ENCODE data around the gene SERPINE3.

The SERPINE3 gene

DNA sequence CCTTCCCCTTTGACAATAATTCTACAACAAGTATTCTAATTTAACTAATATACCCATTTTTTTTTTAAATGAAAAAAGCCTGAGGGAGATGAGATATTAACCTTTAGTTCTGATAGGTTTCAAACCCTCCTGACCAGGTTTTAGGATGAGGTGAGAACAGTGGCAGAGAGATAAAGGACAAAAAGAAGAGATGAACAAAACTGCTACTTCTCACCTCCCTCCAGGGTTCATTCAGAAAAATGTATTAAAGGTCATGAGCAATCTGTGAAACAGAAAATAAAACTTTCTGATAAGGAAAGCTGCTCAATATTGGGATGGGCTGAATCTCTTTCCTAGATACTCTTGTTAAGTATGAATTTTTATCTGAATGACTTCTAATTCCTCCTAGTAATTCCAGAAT is 24.1 kb downstream of the SERPINE3 start:
- Histone ChIP-seq H3K27ac (ENCODE audit: low read depth, low read length) (no peak overlapping the region), H3K36me3 (ENCODE audit: insufficient read depth, low read length) (peaks cover 74% of the 10 kb centered on the region), H3K27me3 (ENCODE audit: insufficient read depth, low read length) (no peaks in the 10 kb centered on the region), H3K4me3 (ENCODE audit: low read length) (no peak overlapping the region), H3K9me3 (ENCODE audit: insufficient read depth, low read depth, low read length) (no peaks in the 10 kb centered on the region), H3K9ac (ENCODE audit: low read depth, low read length) (no peak overlapping the region), H3K4me1 (ENCODE audit: insufficient read depth, low read length) (peaks cover 13% of the 10 kb centered on the region)

DNA sequence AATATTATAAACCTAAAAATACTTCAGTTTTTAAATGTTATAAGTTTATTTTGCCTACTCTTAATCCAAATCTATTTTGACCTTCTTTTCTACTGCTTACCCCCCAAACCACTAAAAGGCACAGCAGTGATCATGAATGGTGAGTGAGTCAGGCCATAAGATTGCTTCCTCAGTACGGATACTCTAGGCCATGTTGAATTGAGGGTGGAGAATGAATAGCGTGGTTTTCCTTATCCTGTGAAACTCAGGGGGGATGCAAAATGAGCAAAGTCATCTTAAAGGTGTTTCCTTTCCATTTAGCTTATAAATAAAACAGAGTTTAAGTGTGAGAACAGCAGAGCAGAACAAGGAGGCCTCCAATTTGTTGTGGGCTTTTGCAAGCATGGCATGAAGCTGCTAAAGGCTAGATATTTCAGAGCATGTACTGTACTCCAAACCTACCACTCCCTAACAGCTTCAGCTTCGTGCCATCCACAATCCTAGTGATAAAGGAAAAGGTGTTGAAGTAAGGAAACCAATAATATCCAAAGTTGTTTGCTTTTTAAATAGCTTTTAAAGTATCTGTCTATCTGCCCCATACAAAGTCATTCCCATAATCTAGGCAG is 25.0 kb downstream of the SERPINE3 start:
- no peak overlapping the region for H3K9ac ChIP-seq (ENCODE audit: low read depth, low read length)
- 0 out of 2 replicates have a peak overlapping the region, but pooled peaks have one; percentile 14 for H3K27ac ChIP-seq (ENCODE audit: low read depth, low read length)
- H3K9me3 ChIP-seq (ENCODE audit: insufficient read depth, low read depth, low read length), result no peaks in the 10 kb centered on the region
- WGBS, result 89% methylated on average over 2 of the region's 3 CpGs
- no peaks in the 10 kb centered on the region for H3K27me3 ChIP-seq (ENCODE audit: insufficient read depth, low read length)
- H3K4me3 ChIP-seq (ENCODE audit: low read length), result no peak overlapping the region
- peaks cover 83% of the 10 kb centered on the region for H3K36me3 ChIP-seq (ENCODE audit: insufficient read depth, low read length)
- H3K4me1 ChIP-seq (ENCODE audit: insufficient read depth, low read length), result peaks cover 13% of the 10 kb centered on the region

DNA sequence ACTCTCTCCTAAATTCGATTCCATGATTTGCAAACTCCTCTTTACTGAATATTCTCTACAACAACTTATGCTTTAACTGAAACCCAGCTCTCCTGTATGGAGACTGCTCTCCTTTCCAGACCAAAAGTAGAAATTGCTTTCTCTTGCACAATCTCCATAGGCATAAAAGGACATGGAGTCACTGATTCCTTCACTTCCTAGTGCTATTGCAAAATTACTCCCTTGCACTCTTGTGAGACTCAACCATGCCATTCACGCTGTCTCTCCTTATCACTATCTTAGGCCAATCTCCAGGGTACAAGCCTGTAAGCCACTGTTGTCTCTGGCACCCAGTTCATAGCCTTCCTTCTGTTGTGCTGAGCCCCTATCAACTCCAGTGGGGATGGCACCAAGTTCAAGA is 30.6 kb downstream of the SERPINE3 start:
- H3K9me3 ChIP-seq (ENCODE audit: insufficient read depth, low read depth, low read length), result no peaks in the 10 kb centered on the region
- peaks cover 13% of the 10 kb centered on the region; the same call in 1 of the 2 replicates for H3K4me1 ChIP-seq (ENCODE audit: insufficient read depth, low read length)
- no peaks in the 10 kb centered on the region for H3K27me3 ChIP-seq (ENCODE audit: insufficient read depth, low read length)
- no peak overlapping the region for H3K27ac ChIP-seq (ENCODE audit: low read depth, low read length)
- 95% methylated on average over 2 of the region's 2 CpGs for WGBS
- peaks cover 94% of the 10 kb centered on the region for H3K36me3 ChIP-seq (ENCODE audit: insufficient read depth, low read length)
- no peak overlapping the region for H3K4me3 ChIP-seq (ENCODE audit: low read length)
- no peak overlapping the region for H3K9ac ChIP-seq (ENCODE audit: low read depth, low read length)

DNA sequence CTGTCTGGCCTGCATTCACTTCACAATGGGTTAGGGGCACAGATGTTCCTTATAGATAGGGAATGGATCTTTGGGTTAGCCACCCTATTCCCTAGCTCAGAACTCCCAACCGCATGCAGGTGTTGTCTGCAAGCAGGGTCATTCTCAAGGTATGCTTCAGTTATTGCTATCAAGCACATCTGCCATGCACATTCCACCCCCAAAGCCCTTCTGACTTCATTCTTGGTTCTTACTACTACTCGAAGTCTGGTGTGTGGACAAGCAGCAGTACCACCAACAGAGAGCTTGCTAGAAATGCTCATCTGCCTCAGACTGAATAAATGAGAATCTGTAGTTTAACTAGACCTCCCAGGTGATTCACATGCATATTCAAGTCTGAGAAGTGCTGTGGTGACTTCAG is 31.3 kb downstream of the SERPINE3 start:
- H3K27me3 ChIP-seq (ENCODE audit: insufficient read depth, low read length), result no peaks in the 10 kb centered on the region
- H3K9me3 ChIP-seq (ENCODE audit: insufficient read depth, low read depth, low read length), result no peaks in the 10 kb centered on the region
- H3K4me3 ChIP-seq (ENCODE audit: low read length), result no peak overlapping the region
- H3K9ac ChIP-seq (ENCODE audit: low read depth, low read length), result no peak overlapping the region
- peaks cover 94% of the 10 kb centered on the region for H3K36me3 ChIP-seq (ENCODE audit: insufficient read depth, low read length)
- no peak overlapping the region for H3K27ac ChIP-seq (ENCODE audit: low read depth, low read length)
- WGBS, result 93% methylated on average over 2 of the region's 2 CpGs
- peaks cover 11% of the 10 kb centered on the region; the same call in 1 of the 2 replicates for H3K4me1 ChIP-seq (ENCODE audit: insufficient read depth, low read length)

DNA sequence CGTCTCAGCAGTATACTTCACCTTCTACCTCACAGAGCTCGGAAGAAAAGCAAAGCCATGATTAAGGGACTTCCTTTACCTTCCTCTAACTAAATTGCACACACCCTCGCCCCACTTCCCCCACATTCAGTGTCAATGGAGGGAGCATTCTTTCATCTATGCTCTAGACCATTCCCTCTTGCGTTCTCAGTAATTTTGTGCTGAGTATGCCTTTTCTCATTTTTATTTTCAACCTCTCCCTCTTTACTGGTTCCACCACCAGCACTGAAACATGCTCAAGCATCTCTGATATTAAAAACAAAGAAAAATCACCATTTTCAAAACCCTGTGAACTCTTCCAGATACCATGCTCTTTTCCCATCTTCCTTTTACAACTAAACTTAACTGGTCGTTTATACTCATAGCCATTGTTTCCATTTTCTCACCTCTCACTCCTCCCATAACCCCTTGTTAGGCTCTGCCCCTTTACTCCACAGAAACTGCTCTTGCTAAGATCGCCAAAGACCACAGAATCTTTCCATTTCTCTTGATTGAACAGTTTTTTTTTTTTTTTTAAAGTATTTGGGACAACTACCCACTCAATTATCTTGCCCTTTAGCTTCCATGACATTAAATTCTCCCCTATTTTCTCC is 32.4 kb downstream of the SERPINE3 start:
- WGBS, result 92% methylated on average over 6 of the region's 6 CpGs
- Histone ChIP-seq H3K4me3 (ENCODE audit: low read length) (no peak overlapping the region), H3K36me3 (ENCODE audit: insufficient read depth, low read length) (peaks cover 94% of the 10 kb centered on the region), H3K27ac (ENCODE audit: low read depth, low read length) (no peak overlapping the region), H3K27me3 (ENCODE audit: insufficient read depth, low read length) (no peaks in the 10 kb centered on the region), H3K4me1 (ENCODE audit: insufficient read depth, low read length) (peaks cover 11% of the 10 kb centered on the region; the same call in 1 of the 2 replicates), H3K9me3 (ENCODE audit: insufficient read depth, low read depth, low read length) (no peaks in the 10 kb centered on the region), H3K9ac (ENCODE audit: low read depth, low read length) (no peak overlapping the region)

DNA sequence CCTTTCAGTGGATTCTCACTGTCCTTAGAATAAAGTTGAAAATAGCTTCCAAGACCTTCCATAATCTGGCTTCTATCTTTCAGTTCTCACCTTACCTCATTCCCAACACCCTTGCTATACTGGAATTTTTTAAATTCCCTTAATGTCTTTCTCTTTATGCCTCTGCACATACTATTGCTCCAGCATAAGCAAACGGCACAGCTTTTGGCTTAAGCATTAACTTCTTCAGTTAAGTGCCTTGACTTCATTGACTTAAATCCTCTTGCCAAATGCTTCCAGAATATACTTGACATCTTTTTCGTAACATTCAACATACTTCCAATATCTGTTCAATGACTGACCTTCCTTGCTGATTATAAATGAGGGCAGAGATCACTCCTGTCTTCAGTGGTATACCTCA is 34.0 kb downstream of the SERPINE3 start:
- no peaks in the 10 kb centered on the region for H3K9me3 ChIP-seq (ENCODE audit: insufficient read depth, low read depth, low read length)
- 90% methylated on average over 2 of the region's 2 CpGs for WGBS
- H3K4me1 ChIP-seq (ENCODE audit: insufficient read depth, low read length), result peaks cover 11% of the 10 kb centered on the region; the same call in 1 of the 2 replicates
- peaks cover 94% of the 10 kb centered on the region for H3K36me3 ChIP-seq (ENCODE audit: insufficient read depth, low read length)
- H3K4me3 ChIP-seq (ENCODE audit: low read length), result no peak overlapping the region
- H3K9ac ChIP-seq (ENCODE audit: low read depth, low read length), result no peak overlapping the region
- H3K27ac ChIP-seq (ENCODE audit: low read depth, low read length), result no peak overlapping the region
- no peaks in the 10 kb centered on the region for H3K27me3 ChIP-seq (ENCODE audit: insufficient read depth, low read length)

DNA sequence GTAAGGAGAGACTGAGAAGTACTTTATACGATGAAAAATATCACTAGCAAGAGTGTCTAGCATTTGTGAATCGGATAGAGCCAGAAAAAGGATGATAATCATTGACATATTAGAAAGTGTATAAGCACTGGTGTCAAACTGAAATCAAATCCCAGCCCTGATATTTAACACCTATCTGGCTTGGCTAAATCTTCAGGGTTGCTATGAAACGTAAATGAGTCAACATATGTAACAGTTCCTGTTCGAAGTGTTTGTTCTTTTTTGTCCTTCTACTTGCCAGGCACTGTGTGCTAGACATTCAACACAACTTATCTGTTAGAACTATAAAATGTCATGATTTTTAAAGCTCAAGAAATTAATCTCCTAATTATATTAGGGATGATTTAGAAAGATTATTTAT is 40.8 kb downstream of the SERPINE3 start:
- Histone ChIP-seq H3K27me3 (ENCODE audit: insufficient read depth, low read length) (no peaks in the 10 kb centered on the region), H3K36me3 (ENCODE audit: insufficient read depth, low read length) (peaks cover 87% of the 10 kb centered on the region), H3K4me3 (ENCODE audit: low read length) (no peak overlapping the region), H3K4me1 (ENCODE audit: insufficient read depth, low read length) (no peaks in the 10 kb centered on the region), H3K9me3 (ENCODE audit: insufficient read depth, low read depth, low read length) (no peaks in the 10 kb centered on the region), H3K9ac (ENCODE audit: low read depth, low read length) (no peak overlapping the region), H3K27ac (ENCODE audit: low read depth, low read length) (no peak overlapping the region)
- 97% methylated on average over 4 of the region's 4 CpGs for WGBS

DNA sequence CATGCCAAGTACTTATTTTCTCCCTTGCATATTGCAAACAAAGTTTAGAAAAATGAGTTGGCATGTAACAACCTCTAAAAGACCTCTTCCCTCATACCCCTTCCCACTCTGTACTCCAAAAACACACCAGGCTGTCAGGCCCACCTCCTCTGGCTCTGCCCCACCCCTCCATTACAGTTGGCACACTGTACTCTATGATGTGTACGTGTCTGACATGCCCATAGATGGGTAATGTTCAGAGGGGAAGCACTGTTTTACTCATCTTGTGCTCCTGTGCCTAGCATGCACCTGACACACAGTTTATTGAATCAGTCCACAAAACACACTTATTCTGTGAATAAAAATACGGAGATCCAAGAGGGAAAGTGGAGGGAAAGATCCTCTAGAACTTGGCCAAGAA is 45.6 kb downstream of the SERPINE3 start:
- Histone ChIP-seq H3K36me3 (ENCODE audit: insufficient read depth, low read length) (peaks cover 56% of the 10 kb centered on the region), H3K4me3 (ENCODE audit: low read length) (no peak overlapping the region), H3K9me3 (ENCODE audit: insufficient read depth, low read depth, low read length) (no peaks in the 10 kb centered on the region), H3K9ac (ENCODE audit: low read depth, low read length) (no peak overlapping the region), H3K4me1 (ENCODE audit: insufficient read depth, low read length) (no peaks in the 10 kb centered on the region; the same call in 1 of the 2 replicates), H3K27me3 (ENCODE audit: insufficient read depth, low read length) (no peaks in the 10 kb centered on the region), H3K27ac (ENCODE audit: low read depth, low read length) (no peak overlapping the region)
- WGBS, result 89% methylated on average over 1 of the region's 2 CpGs

DNA sequence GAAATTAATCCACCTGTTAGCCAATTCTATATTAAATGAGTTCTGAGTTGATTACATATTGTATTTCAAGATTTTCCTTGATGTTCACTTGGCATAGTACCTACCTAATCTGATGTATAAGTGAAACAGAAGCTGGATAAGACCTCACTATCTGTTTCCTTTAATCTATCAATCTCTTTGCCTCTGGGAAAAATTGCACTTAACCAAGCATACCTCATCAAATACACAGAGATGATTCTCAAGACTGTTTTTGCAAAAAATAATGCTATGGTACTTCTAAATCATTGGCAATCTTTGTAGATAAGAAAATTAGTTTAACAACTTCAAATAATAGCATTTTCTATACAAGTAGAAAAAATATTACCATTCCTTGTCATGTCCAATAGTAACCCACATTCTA is 55.2 kb downstream of the SERPINE3 start:
- Histone ChIP-seq H3K27ac (ENCODE audit: low read depth, low read length) (no peak overlapping the region), H3K9ac (ENCODE audit: low read depth, low read length) (no peak overlapping the region), H3K4me1 (ENCODE audit: insufficient read depth, low read length) (peaks cover 23% of the 10 kb centered on the region), H3K36me3 (ENCODE audit: insufficient read depth, low read length) (peaks cover 17% of the 10 kb centered on the region), H3K9me3 (ENCODE audit: insufficient read depth, low read depth, low read length) (no peaks in the 10 kb centered on the region), H3K4me3 (ENCODE audit: low read length) (no peak overlapping the region), H3K27me3 (ENCODE audit: insufficient read depth, low read length) (no peaks in the 10 kb centered on the region)

DNA sequence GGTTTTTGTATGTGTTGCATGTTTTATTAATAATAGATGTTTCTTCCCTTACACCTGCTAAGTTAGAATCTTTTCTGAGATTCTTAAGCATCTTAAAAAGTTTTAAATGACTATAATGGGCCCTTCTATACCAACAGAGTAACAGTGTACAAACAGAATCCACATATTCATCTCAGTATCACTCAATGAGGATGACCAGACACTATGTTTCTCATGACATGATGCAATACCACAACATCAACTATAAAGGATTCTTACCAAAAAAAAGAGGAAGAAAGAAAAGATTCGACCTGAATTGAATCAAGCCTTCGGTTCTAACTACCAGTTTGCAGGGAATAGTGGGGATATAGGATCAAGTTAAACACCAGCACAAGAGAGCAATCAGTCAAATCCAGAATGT is 56.9 kb downstream of the SERPINE3 start:
- H3K4me3 ChIP-seq (ENCODE audit: low read length), result no peak overlapping the region
- no peaks in the 10 kb centered on the region for H3K27me3 ChIP-seq (ENCODE audit: insufficient read depth, low read length)
- no peak overlapping the region for H3K27ac ChIP-seq (ENCODE audit: low read depth, low read length)
- H3K9ac ChIP-seq (ENCODE audit: low read depth, low read length), result no peak overlapping the region
- H3K9me3 ChIP-seq (ENCODE audit: insufficient read depth, low read depth, low read length), result no peaks in the 10 kb centered on the region
- WGBS, result 88% methylated on average over 2 of the region's 2 CpGs
- H3K36me3 ChIP-seq (ENCODE audit: insufficient read depth, low read length), result peaks cover 17% of the 10 kb centered on the region
- H3K4me1 ChIP-seq (ENCODE audit: insufficient read depth, low read length), result peaks cover 23% of the 10 kb centered on the region

DNA sequence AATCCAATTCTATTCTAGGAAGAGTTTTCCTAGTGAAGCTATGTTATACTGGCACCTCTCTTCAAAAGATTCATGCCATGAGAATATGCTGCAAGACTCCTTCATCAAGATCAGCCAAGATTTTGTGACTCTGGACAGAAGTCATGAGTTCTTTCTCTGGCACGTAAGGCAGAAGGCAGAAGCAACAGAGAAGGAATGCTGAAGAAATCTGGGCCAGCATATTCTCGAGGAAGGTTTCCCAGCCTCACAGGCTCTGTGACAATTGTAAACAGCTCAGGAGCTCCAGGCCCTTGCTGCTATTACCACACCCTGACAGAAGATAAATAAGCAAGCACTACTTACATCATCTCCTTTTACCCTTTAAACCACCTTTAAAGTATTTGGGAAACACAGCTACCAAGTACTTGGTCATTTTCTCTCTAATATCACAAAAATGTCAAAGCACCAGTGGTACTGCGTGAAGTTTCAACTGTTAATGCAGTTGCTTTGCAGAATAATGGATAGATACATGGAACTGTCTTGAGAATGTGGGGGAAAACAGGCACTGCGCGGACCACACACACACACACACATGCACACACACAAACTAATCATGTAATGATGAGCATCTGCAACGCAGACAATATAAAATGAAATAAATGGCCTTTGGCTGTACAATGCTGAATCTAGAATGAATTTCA is 57.9 kb downstream of the SERPINE3 start:
- Histone ChIP-seq H3K4me3 (ENCODE audit: low read length) (no peak overlapping the region), H3K9me3 (ENCODE audit: insufficient read depth, low read depth, low read length) (no peaks in the 10 kb centered on the region), H3K36me3 (ENCODE audit: insufficient read depth, low read length) (peaks cover 21% of the 10 kb centered on the region), H3K27ac (ENCODE audit: low read depth, low read length) (peak overlapping the region; percentile 9; the same call in 1 of the 2 replicates), H3K27me3 (ENCODE audit: insufficient read depth, low read length) (no peaks in the 10 kb centered on the region), H3K4me1 (ENCODE audit: insufficient read depth, low read length) (peaks cover 23% of the 10 kb centered on the region), H3K9ac (ENCODE audit: low read depth, low read length) (no peak overlapping the region)
- WGBS, result 80% methylated on average over 3 of the region's 6 CpGs

Data from HUES64 (cell line).